ENCODE data around the gene HINT3.
"Not testable (repeated sequence)": the region's sequence is repeated elsewhere in the genome, so short reads cannot be mapped to it uniquely, and the experiment has no call there.

Gene HINT3

GRCh38 chr6:125956506-125957390 is at the start of gene HINT3:
Gene HINT3, plus strand, starts transcription at chr6:125956770. Its CDS starts 208 bp downstream, at chr6:125956978.
- DNase-seq (ENCODE audit: low read depth): peak; percentile 99

DNA sequence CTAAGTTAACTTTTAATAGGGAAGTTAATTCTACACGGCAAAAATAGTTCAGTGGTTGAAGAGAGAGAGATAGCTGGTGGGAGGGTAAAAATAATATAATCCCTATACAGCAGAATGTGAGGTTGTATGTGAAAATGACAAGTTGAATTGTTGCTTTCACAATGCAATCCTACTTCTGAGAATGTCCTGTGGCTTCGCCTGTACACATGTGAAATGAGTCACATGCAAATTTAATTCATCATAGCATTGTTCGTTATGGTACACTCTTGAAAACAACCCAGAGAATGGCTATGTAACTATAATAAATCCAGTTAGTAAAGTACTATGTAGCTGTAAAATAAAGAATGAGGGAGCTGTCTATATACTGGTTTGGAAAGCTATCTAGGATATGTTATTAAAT is 46.0 kb upstream of the HINT3 start:
- no peak for DNase-seq (ENCODE audit: low read depth)

DNA sequence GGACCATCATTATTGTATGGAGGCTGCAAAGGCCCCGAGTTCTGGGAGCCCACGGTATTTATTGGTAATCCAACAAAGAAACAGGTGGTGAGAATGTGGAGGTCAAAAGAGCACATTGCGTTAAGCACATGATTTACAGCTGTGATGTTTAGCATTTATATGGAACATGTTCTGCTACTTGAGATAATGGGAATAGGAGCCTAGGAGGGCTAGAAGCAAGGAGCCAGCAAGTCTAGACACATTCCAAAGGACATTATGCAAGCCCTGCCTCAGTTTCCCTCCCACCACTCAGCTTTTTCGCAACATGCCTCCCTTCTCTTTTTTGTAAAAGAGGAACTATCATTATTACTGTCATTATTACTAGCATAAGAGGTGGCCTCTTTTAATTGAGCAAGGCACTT is 45.5 kb upstream of the HINT3 start:
- not testable (repeated sequence) for DNase-seq (ENCODE audit: low read depth)

GRCh38 chr6:125912430-125912829 is 44.1 kb upstream of the HINT3 start:
- DNase-seq (ENCODE audit: low read depth): not testable (repeated sequence)

DNA sequence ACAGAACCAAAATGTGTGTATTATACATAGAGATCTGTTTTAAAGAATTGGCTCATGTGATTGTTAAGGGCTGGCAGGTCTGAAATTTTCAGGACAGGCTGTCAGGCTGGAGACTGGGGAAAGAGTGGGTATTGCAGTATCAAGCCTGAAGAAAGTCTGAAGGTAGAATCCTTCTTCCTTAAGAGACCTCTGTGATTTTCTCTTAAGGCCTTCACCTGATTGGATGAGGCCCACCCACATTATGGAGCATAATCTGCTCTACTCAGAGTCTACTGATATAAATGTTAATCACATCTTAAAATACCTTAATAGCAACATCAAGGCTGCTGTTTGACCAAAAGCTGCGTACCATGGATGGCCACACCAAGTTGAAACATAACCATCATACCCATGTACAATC is 43.4 kb upstream of the HINT3 start:
- no peak for DNase-seq (ENCODE audit: low read depth)

- no peak for DNase-seq (ENCODE audit: low read depth)
Observed at GRCh38 chr6:125913864-125914351, 42.7 kb upstream of the HINT3 start.

DNA sequence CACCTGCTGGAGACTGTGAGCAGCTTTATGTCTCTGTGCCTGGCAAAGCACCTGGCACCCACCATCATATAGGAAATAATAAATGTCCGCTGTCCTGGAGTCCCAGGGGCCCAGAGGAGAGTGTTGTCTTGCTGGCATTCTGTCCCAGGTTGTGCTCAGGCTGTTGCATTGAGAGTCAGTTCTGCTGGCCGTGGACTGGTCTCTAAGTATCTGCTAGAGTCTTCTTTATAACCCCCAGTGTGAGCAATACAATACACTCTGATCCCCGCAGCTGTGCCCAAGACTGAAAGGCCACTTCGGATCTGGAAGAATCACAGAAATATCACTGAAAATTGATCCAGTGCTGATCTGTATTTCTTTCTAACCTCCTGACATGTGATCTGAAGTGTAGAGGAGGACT is 38.3 kb upstream of the HINT3 start:
- no peak for DNase-seq (ENCODE audit: low read depth)

- no peak for DNase-seq (ENCODE audit: low read depth)
Observed at GRCh38 chr6:125918681-125919566, 37.6 kb upstream of the HINT3 start.

GRCh38 chr6:125919618-125920017 is 37.0 kb upstream of the HINT3 start:
- DNase-seq (ENCODE audit: low read depth): no peak

DNA sequence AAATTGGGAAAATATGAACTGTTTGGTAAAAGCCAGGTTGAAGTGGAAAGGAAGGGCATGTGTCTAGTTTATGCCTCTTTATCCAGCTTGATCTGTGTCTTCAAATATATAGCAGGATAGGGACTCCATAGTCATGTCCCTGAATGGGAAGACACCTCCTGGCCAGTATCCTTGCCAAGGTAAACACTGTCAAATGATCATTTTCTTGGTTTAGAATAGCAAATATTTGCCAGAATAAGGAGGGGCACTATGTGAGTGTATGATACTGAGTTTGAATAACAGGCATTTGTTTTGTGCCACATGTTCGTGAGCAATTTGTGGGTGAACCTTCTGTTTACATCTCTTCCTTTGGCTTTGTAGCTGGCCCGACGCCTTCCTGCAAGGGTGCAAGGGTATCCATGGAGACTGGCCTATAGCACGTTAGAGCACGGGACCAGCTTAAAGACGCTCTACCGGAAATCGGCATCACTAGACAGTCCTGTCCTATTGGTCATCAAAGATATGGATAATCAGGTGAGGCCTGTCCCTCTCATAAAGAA is 34.2 kb upstream of the HINT3 start:
- no peak for DNase-seq (ENCODE audit: low read depth)

GRCh38 chr6:125923366-125923877 is 33.1 kb upstream of the HINT3 start:
- DNase-seq (ENCODE audit: low read depth): no peak

- DNase-seq (ENCODE audit: low read depth): no peak
Observed at GRCh38 chr6:125924169-125924568, 32.4 kb upstream of the HINT3 start.

GRCh38 chr6:125924697-125925358 is 31.7 kb upstream of the HINT3 start:
- DNase-seq (ENCODE audit: low read depth): no peak

- no peak for DNase-seq (ENCODE audit: low read depth)
Observed at GRCh38 chr6:125926711-125927110, 29.9 kb upstream of the HINT3 start.

DNA sequence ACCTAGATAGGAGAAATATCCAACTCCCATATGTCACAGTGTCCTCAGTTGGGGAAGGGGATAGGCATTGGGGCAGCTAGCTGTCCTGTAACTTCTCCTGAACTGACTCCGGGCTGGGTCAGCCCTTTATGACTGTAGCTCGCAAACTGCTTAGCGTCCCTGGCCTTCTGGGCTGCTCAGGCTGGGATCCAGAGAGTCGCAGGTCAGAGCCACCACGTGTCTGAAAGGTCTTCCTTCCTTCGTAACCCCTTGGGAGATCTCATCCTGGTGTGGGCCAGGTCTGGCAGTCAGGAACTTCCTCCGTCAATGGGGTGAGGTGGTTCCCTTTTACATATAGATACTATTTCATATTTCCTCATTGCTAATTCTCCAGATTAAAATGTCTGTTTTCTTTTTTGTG is 28.8 kb upstream of the HINT3 start:
- DNase-seq (ENCODE audit: low read depth): no peak

DNA sequence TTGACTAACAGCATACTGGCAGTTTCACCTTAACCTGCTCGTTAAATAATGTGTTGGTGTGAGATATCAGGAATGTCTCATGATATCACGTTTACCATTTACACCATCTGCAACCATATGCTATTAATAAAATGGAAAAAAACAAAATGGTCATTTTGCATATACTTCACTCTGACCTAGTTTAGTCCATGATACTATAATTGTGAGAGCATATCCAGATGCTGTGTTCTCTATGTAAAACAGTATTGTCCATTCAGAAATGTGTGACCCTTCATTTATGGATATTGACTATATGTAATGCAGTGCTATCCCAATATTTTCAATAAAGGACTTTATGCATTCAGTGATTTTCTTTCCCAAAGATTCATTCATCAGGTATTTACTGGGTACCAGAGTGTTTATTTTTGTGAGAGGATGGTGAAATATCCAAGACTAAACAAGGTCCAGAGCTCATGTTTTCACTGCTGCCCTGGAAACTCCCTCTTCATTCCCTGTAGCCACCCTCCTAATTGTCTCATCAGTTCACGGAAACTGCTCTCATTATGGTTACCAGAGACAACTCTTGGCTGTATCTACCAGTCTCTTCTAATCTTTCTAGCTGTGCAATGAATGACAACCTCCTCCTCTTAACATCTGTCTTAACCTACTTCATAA is 25.7 kb upstream of the HINT3 start:
- DNase-seq (ENCODE audit: low read depth): no peak

DNA sequence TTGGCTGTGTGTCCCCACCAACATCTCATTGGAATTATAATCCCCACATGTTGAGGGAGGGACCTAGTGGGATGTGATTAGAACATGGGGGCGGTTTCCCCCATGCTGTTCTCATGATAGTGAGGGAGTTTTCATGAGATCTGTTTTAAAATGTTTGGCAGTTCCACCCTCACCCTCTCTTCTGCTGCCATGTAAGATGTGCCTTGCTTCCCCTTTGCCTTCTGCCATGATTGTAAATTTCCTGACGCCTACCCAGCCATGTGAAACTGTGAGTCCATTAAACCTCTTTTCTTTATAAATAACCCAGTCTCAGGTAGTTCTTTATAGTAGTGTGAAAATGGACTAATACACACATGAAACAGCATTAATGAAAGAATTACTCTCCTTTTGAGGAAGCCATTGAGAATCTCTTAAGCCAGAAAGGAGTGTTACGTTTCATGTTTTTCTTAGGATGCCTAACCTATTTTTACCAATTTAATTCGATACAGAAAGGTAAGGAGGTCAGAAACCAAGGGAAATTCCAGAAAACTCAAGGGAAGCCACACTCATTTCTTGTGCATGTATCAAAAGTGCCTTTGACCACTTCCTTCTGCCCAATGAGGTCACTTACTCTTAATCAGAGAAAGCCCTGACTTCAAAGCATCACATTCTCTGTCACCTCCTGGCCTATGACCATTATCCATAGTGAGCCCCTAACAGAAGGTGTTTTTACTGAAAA is 24.7 kb upstream of the HINT3 start:
- no peak for DNase-seq (ENCODE audit: low read depth)

DNA sequence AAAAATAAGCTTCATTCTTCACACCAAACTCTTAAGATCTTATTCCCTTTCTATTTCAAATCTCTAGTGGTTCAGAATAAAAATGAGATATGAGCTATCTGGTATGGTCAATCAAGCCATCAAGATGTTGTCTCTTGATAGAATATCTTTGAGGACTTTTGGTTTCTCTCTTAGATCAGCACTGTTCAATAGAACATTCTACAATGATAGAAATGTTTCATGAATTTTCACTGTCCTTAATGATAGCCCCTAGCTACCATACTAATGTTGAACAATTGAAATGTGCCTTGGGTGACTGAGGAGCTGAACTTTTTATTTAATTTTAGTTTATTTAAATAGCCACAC is 24.1 kb upstream of the HINT3 start:
- no peak for DNase-seq (ENCODE audit: low read depth)

- not testable (repeated sequence) for DNase-seq (ENCODE audit: low read depth)
Observed at GRCh38 chr6:125935520-125935919, 21.1 kb upstream of the HINT3 start.

DNA sequence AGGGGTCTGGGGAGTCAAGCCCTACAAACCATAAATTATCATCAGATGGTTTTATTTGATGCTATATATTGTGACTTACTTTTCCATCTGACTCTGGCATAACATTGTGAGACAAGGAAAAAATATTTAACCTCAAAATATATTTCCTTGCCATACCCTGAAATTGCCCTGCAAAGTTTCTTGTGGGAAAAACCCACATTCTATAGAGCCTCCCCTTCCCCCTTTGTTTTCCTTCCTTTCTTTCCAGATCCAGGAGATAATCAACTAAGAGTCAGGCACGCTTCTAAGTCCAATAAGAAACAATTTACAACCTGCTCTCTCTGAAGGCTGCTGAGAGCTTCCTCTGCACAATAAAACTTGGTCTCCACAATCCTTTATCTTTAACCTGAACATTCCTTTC is 17.5 kb upstream of the HINT3 start:
- no peak for DNase-seq (ENCODE audit: low read depth)

DNA sequence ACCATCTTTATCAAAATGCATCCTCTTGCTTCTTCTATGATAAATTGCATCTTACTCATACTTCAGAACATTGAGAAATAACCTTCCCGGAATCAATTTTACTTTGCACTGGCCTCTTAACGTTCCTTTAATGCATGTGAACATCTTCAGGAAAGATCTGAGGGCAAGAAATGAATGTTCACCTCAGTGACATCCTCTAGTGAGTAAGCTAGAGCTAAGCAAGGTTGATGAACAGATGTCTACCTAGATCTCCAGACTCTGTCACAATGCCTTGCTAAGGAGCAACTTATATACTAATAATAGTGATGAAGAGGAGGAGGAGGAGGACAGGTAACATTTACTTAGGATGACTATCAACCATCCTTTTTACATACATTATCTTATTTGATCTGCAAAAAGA is 16.8 kb upstream of the HINT3 start:
- no peak for DNase-seq (ENCODE audit: low read depth)

Measured in stimulated activated CD8-positive, alpha-beta memory T cell treated with anti-CD3 and anti-CD28 coated beads, Interleukin-15, amount 100 ng/mL, for 24 hours (primary cell).